ENCODE measurements around the gene TERC. TPM values are rescaled to one million over a fixed set of nuclear protein-coding genes. Genes with fewer than 3 reads are reported as not detected.
A peak's percentile ranks its signal among the peaks of the same experiment; 100 is the strongest.

The TERC gene
- total RNA-seq, 2 experiments from 2014 or later: 2.6 to 11.1 TPM

DNA sequence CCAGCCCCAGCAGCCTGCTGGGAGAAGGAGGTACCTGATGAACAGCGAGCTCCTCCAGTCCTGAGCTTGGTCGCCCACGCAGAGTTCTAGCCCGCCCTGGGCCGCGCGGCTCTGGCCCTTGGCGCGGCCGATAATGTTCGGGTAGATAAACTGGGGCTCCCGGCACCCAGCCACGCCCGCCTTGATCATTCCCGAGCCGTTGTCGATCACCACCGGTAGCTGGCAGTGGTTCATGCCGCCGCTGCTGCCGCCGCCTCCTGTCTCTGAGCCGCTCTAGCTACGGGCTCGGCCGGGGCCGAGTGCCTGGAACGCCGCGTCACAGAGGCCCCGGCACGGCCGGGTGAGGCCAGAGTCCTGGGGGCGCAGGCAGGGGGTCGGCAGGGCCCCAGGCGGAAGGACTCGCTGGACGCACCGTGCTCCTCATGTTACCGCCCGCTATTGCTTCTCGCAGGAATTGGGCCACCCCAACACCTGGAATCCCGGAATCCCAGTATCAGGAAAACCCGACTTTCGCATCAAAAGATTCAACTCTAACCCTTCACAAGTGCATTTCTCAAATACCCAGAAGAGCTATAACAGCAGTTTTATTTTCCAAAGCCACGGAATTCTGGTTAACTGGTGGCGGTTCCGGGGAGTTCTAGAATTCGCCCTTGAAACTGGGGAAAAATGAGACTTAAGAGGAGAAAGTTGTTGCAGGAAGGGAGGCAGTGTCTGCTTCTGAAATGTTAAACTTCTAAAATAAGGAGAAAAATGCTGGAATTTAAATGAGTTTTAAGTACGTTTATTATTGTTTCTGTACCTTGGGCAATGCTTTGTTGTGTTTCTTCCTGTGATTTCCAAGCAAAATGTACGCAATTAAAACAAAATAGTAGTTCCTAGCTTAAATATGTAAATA lies 4.7 kb upstream of the TERC start, which contains the start of gene ACTRT3:
TSS of gene ACTRT3 (minus strand) at position 275 of the 895 bp plus-strand sequence. CDS start at position 234, 41 bp downstream.
- ChIA-PET POLR2A (interaction anchor here (0.6 kb wide), 1 partner anchor 275 kb away, joined by 3 read pairs; no protein-coding TSS in a partner anchor), CTCF (interaction anchor here (0.6 kb wide), 1 partner anchor 412 kb away, joined by 3 read pairs; the partner anchor contains the start of gene PHC3)
- ATAC-seq: peak; percentile 17
- peaks cover 10% of the 10 kb centered on the region for H3K36me3 Mint-ChIP-seq (ENCODE audit: low read depth)
- no peaks in the 10 kb centered on the region for H3K9me3 Mint-ChIP-seq (ENCODE audit: low read depth)
- intact Hi-C loops (cut with DNase I, micrococcal nuclease): loop anchor here (10.0 kb wide), 3 partner anchors 485 to 805 kb away; partner anchors contain the start of gene SKIL (in 1 of the 2)
- H3K27ac Mint-ChIP-seq: peak within 1 kb of the TSS; percentile 87
- H3K4me1 Mint-ChIP-seq: peaks cover 23% of the 10 kb centered on the region
- H3K27me3 Mint-ChIP-seq: no peaks in the 10 kb centered on the region
- peak within 1 kb of the TSS; percentile 86 for H3K4me3 Mint-ChIP-seq
- peak; percentile 82 for DNase-seq

DNA sequence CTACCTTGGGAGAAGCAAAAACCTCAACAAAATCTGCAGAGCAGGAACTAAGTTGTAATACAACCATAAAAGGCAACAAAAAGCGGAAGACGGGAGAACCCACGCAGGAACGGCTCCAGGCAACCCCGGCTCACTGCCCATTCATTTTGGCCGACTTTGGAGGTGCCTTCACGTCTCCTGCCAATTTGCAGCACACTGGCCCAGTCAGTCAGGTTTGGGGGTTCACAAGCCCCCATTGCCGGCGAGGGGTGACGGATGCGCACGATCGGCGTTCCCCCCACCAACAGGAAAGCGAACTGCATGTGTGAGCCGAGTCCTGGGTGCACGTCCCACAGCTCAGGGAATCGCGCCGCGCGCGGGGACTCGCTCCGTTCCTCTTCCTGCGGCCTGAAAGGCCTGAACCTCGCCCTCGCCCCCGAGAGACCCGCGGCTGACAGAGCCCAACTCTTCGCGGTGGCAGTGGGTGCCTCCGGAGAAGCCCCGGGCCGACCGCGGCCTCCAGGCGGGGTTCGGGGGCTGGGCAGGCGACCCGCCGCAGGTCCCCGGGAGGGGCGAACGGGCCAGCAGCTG lies 463 bp downstream of the TERC start:
- peaks cover 2% of the 10 kb centered on the region for H3K9me3 Mint-ChIP-seq (ENCODE audit: low read depth)
- peak overlapping the region; percentile 91 for H3K4me3 Mint-ChIP-seq
- intact Hi-C loops (cut with DNase I, micrococcal nuclease): loop anchor here (1.0 to 10.0 kb wide), 13 partner anchors 48 to 1103 kb away; partner anchors contain the start of genes SEC62 (in 2 of the 2), GPR160 (in 1 of the 2), LRRC34 (in 1 of the 2) and LRRIQ4 (in 1 of the 2)
- ChIA-PET CTCF (interaction anchor here (0.5 to 2.4 kb wide), 3 partner anchors 8 to 406 kb away, joined by 3 to 15 read pairs (median 3); partner anchors contain the start of genes MYNN and SEC62), POLR2A (interaction anchor here (0.6 to 1.1 kb wide), 2 partner anchors 8 to 458 kb away, joined by 3 to 4 read pairs; partner anchors contain the start of gene PRKCI)
- H3K27me3 Mint-ChIP-seq: no peaks in the 10 kb centered on the region
- peak overlapping the region; percentile 98 for H3K27ac Mint-ChIP-seq
- ATAC-seq (peak; percentile 37), DNase-seq (peak; percentile 77)
- peaks cover 24% of the 10 kb centered on the region for H3K4me1 Mint-ChIP-seq
- H3K36me3 Mint-ChIP-seq (ENCODE audit: low read depth): peaks cover 4% of the 10 kb centered on the region

DNA sequence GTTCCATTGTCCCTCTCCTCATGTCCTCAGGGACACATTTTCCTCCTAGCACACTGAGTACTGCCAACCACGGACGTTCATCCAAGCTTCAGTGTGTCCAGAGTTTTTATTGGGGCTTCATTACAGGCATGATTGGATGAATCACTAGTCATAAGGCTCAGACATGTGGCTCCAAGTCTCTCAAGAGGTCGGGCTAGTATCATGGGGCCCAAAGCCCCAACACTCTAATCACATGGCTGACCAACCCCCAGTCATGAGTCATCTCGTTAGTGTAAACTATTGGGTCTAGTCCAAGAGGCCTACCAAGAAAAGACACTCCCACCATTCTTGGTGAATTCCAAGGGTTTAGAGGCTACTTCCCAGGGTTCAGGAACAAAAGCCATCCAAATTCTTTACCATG lies 4.4 kb downstream of the TERC start:
- Mint-ChIP-seq H3K4me1 (peaks cover 32% of the 10 kb centered on the region), H3K9me3 (ENCODE audit: low read depth) (peaks cover 2% of the 10 kb centered on the region), H3K36me3 (ENCODE audit: low read depth) (peaks cover 4% of the 10 kb centered on the region), H3K4me3 (no peak overlapping the region), H3K27ac (no peak overlapping the region), H3K27me3 (no peaks in the 10 kb centered on the region)
- DNase-seq (no peak), ATAC-seq (no peak)
- CTCF ChIA-PET: interaction anchor here (2.9 kb wide), 1 partner anchor 12 kb away, joined by 10 read pairs; the partner anchor contains the start of gene MYNN
- POLR2A ChIA-PET: no interaction called here
- intact Hi-C loops (cut with DNase I, micrococcal nuclease): loop anchor here (5.0 to 10.0 kb wide), 7 partner anchors 102 to 1107 kb away; partner anchors contain the start of gene GPR160 (in 1 of the 2)

- Mint-ChIP-seq H3K36me3 (ENCODE audit: low read depth) (peaks cover 2% of the 10 kb centered on the region), H3K27ac (peak overlapping the region; percentile 71), H3K4me3 (peak overlapping the region; percentile 24), H3K9me3 (ENCODE audit: low read depth) (peaks cover 2% of the 10 kb centered on the region), H3K27me3 (no peaks in the 10 kb centered on the region), H3K4me1 (peaks cover 28% of the 10 kb centered on the region)
- DNase-seq: no peak
- intact Hi-C loops (cut with DNase I, micrococcal nuclease): loop anchor here in 1 of 2 experiments (2.0 kb wide), 1 partner anchor 14 kb away; the partner anchor contains the start of gene MYNN
- ChIA-PET POLR2A (no interaction called here), CTCF (interaction anchor here (2.9 kb wide), 1 partner anchor 13 kb away, joined by 10 read pairs; the partner anchor contains the start of gene MYNN)
- peak; percentile 85 for ATAC-seq
These were observed 5.6 kb downstream of the TERC start for GRCh38 chr3:169759256-169759655.

DNA sequence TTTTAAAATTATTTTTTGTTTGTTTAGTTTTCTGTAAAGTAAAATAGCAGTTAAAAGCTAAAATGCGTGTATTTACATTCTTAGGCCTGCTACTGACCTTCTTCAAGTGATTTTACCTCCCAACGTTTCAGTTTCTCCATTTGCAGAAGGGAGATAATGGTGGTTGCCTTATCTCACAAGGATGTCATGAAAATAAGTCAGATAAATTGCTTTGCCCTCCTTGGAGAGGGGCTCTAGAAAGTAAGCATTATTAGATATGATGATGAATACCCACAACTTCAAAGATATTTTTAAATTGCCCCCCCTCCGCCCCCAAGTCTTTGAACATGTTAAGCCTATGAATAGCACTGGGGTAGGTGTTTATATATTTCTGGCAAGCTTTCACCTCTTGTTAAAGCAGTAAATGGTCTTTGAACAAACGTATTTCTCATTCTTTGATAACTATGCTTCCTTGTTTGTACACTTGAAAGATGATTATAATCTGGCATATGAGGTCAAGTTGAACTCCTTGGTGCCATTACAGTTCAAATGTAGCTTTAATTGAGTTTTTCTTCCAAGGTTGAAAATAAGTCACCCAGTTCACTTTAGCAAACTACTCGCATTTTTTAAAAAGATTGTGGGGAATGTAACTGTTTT lies 6.4 kb downstream of the TERC start:
- Mint-ChIP-seq H3K27me3 (no peaks in the 10 kb centered on the region), H3K4me1 (peaks cover 26% of the 10 kb centered on the region), H3K27ac (no peak overlapping the region), H3K9me3 (ENCODE audit: low read depth) (peaks cover 2% of the 10 kb centered on the region), H3K4me3 (no peak overlapping the region), H3K36me3 (ENCODE audit: low read depth) (no peaks in the 10 kb centered on the region)
- no peak for ATAC-seq
- intact Hi-C loops (cut with DNase I, micrococcal nuclease): loop anchor here in 1 of 2 experiments (2.0 kb wide), 1 partner anchor 14 kb away; the partner anchor contains the start of gene MYNN
- no peak for DNase-seq
- ChIA-PET POLR2A (no interaction called here), CTCF (no interaction called here)

- Mint-ChIP-seq H3K27ac (no peak overlapping the region), H3K36me3 (ENCODE audit: low read depth) (no peaks in the 10 kb centered on the region), H3K9me3 (ENCODE audit: low read depth) (no peaks in the 10 kb centered on the region), H3K4me1 (peaks cover 17% of the 10 kb centered on the region), H3K4me3 (no peak overlapping the region), H3K27me3 (peaks cover 3% of the 10 kb centered on the region)
- ChIA-PET POLR2A (no interaction called here), CTCF (interaction anchor here (1.2 kb wide), 2 partner anchors 87 to 190 kb away, joined by 4 read pairs; no protein-coding TSS in a partner anchor)
- no peak for DNase-seq
- intact Hi-C loops (cut with DNase I, micrococcal nuclease): no loop called here
- ATAC-seq: no peak
These were observed 9.4 kb downstream of the TERC start for GRCh38 chr3:169755488-169755887.

- POLR2A ChIA-PET: no interaction called here
These were observed 10.1 kb downstream of the TERC start for GRCh38 chr3:169754711-169755110.

GRCh38 chr3:169751875-169752274 lies 13.0 kb downstream of the TERC start:
- peaks cover 13% of the 10 kb centered on the region for H3K27me3 Mint-ChIP-seq
- POLR2A ChIA-PET: no interaction called here
- intact Hi-C loops (cut with DNase I, micrococcal nuclease): no loop called here
- CTCF ChIA-PET: no interaction called here
- H3K36me3 Mint-ChIP-seq (ENCODE audit: low read depth): no peaks in the 10 kb centered on the region
- H3K4me1 Mint-ChIP-seq: peaks cover 11% of the 10 kb centered on the region
- ATAC-seq: no peak
- no peak overlapping the region for H3K4me3 Mint-ChIP-seq
- DNase-seq: no peak
- no peaks in the 10 kb centered on the region for H3K9me3 Mint-ChIP-seq (ENCODE audit: low read depth)
- H3K27ac Mint-ChIP-seq: no peak overlapping the region

More at GRCh38 chr3:169754711-169755110, 10.1 kb downstream of the TERC start:
- H3K36me3 Mint-ChIP-seq (ENCODE audit: low read depth): no peaks in the 10 kb centered on the region
- H3K27me3 Mint-ChIP-seq: peaks cover 5% of the 10 kb centered on the region
- H3K9me3 Mint-ChIP-seq (ENCODE audit: low read depth): no peaks in the 10 kb centered on the region
- peaks cover 14% of the 10 kb centered on the region for H3K4me1 Mint-ChIP-seq
- ATAC-seq: no peak
- CTCF ChIA-PET: interaction anchor here (1.2 kb wide), 3 partner anchors 10 to 191 kb away, joined by 3 to 4 read pairs (median 4); no protein-coding TSS in a partner anchor
- H3K4me3 Mint-ChIP-seq: no peak overlapping the region
- no peak for DNase-seq
- intact Hi-C loops (cut with DNase I, micrococcal nuclease): no loop called here
- no peak overlapping the region for H3K27ac Mint-ChIP-seq

DNA sequence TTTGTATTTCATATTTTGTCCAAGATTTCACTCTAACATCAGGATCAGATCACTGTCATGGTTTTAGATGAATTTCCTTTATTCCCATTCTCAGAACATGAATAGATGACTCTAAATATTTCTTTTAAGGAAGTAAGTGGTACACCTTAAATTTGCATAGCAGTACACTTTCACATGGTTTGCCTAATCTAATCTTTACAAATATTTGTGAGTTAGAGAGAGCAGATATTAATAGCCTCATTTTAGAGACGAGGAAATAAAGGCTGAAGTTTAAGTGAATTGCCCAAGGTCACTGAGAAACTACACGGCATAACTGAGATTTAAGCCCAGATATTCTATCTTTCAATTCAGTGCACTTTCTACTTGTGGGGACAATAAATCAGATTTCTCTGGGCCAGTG lies 14.2 kb downstream of the TERC start:
- no peaks in the 10 kb centered on the region for H3K9me3 Mint-ChIP-seq (ENCODE audit: low read depth)
- no peak overlapping the region for H3K4me3 Mint-ChIP-seq
- peaks cover 21% of the 10 kb centered on the region for H3K27me3 Mint-ChIP-seq
- intact Hi-C loops (cut with DNase I, micrococcal nuclease): no loop called here
- POLR2A ChIA-PET: no interaction called here
- no peaks in the 10 kb centered on the region for H3K36me3 Mint-ChIP-seq (ENCODE audit: low read depth)
- ATAC-seq (no peak), DNase-seq (no peak)
- peaks cover 11% of the 10 kb centered on the region for H3K4me1 Mint-ChIP-seq
- H3K27ac Mint-ChIP-seq: no peak overlapping the region
- CTCF ChIA-PET: no interaction called here

DNA sequence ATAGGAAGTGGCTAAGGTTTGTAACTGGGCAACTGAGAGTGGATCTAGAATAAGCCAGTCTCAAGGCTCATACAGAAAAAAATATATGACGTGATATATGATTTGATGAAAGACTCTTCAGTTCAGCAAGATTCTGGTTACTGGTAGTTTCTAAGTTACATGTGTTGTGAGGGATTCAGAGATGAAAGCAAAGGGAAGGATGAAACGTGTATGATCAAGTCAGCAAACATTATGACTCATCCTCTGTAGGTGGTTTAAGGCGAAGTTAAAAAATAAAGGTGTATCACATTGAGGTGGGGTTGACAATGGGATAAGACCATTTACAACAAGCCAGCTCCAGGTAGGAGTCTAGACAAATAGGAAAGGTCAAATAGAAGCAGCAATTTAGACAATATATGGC lies 16.2 kb downstream of the TERC start:
- peaks cover 16% of the 10 kb centered on the region for H3K4me1 Mint-ChIP-seq
- H3K9me3 Mint-ChIP-seq (ENCODE audit: low read depth): no peaks in the 10 kb centered on the region
- POLR2A ChIA-PET: no interaction called here
- H3K27ac Mint-ChIP-seq: no peak overlapping the region
- ATAC-seq: peak; percentile 96
- peaks cover 21% of the 10 kb centered on the region for H3K27me3 Mint-ChIP-seq
- no peak overlapping the region for H3K4me3 Mint-ChIP-seq
- DNase-seq: no peak
- CTCF ChIA-PET: no interaction called here
- intact Hi-C loops (cut with DNase I, micrococcal nuclease): no loop called here
- H3K36me3 Mint-ChIP-seq (ENCODE audit: low read depth): no peaks in the 10 kb centered on the region

DNA sequence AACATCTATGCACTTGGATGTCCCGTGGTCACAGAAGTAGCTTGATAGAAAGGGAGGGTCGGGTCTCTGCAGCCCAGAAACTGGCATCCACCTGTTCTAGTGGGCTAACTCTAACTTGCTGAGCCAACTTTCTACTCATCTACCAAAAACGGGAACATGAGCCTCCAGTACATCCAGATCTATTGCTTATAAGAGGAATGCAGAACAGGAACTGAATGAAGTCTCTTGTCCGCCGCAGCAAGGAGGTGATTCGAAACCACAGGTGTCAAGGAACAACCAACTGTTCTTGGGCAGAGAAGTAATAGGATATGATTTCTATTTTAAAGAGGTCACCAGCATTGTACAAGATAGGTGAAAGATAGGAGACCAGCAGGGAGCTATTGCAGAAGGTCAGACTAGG lies 17.9 kb downstream of the TERC start:
- ChIA-PET POLR2A (no interaction called here), CTCF (no interaction called here)
- ATAC-seq (no peak), DNase-seq (no peak)
- intact Hi-C loops (cut with DNase I, micrococcal nuclease): loop anchor here in 1 of 2 experiments (1.0 kb wide), 1 partner anchor 598 kb away; no protein-coding TSS in a partner anchor
- Mint-ChIP-seq H3K27me3 (peaks cover 20% of the 10 kb centered on the region), H3K36me3 (ENCODE audit: low read depth) (no peaks in the 10 kb centered on the region), H3K4me3 (no peak overlapping the region), H3K27ac (no peak overlapping the region), H3K9me3 (ENCODE audit: low read depth) (no peaks in the 10 kb centered on the region), H3K4me1 (peaks cover 16% of the 10 kb centered on the region)
